Colonic mucosa (tissue), 4 donors: ENCODE measurements around the gene NRARP. TPM values are rescaled to one million over a fixed set of nuclear protein-coding genes. Genes with fewer than 3 reads are reported as not detected.

Experiments used
- DNase-seq: peaks from one replicate; pipeline ENCODE4 v3.0.0-alpha.2; 2020
- H3K27ac ChIP-seq: fragments of 200-600 bp; one replicate; pipeline ENCODE4 v1.8.0; 2021
- H3K27me3 ChIP-seq: fragments of 200-600 bp; one replicate; pipeline ENCODE4 v1.8.0; 2021
- H3K36me3 ChIP-seq: fragments of 200-600 bp; one replicate; pipeline ENCODE4 v1.8.0; 2021
- H3K4me1 ChIP-seq: fragments of 200-600 bp; one replicate; pipeline ENCODE4 v1.8.0; 2021; ENCODE audit warnings: mild to moderate bottlenecking
- H3K4me3 ChIP-seq: fragments of 200-600 bp; one replicate; pipeline ENCODE4 v1.8.0; 2021
- H3K9ac ChIP-seq, 2 donors: one replicate each; pipeline ENCODE4 v1.7.0; 2013; ENCODE audit warnings: control low read depth in 2 of 2, low read depth in 2 of 2, low read length in 2 of 2
- H3K9me3 ChIP-seq: fragments of 200-600 bp; one replicate; pipeline ENCODE4 v1.8.0; 2021
- CTCF ChIP-seq: fragments of 200-600 bp; IDR thresholded peaks from one replicate; pipeline ENCODE4 v1.8.0; 2022; ENCODE audit warnings: antibody characterized with exemption, mild to moderate bottlenecking
- intact Hi-C: fragments of 100-400 bp; cut with DNase I; formaldehyde crosslinking; loops from one replicate; pipeline ENCODE4 v1.14.1; 2022
- total RNA-seq, 2 donors: library from RNA; stranded (reverse); fragmentation: NEBNext Ultra II Directional in 1 of 2; extraction: Animal tissue kit (Norgen Biotek cat#: 25700) in 1 of 2; gene quantifications; one replicate each; pipeline ENCODE4 v1.2.1, GENCODE V29; 2021
- donor health status: healthy.
- donor health status: DM: no; HTN: no; CAD: no.
- donor health status: DM: no; HTN: no; CAD: no.

NRARP gene
- total RNA-seq = 100 to 1,000 TPM; 120 to 178 TPM

- Histone ChIP-seq H3K27ac (peak within 1 kb of the TSS; percentile 98), H3K27me3 (peaks cover 11% of the 10 kb centered on the region), H3K9ac (peak within 1 kb of the TSS; percentile 85 to 99), H3K4me1 (peaks cover 35% of the 10 kb centered on the region), H3K36me3 (no peaks in the 10 kb centered on the region), H3K9me3 (no peaks in the 10 kb centered on the region), H3K4me3 (peak within 1 kb of the TSS; percentile 66)
- intact Hi-C loops = loop anchor here (5.0 kb wide), 1 partner anchor 105 kb away; no protein-coding TSS in a partner anchor
- peak; percentile 95 for DNase-seq
- TF ChIP-seq CTCF = no peak
These were observed at the start of gene NRARP for GRCh38 chr9:137302118-137302448. TSS of gene NRARP (minus strand) at chr9:137302271. CDS start at chr9:137301928, 343 bp downstream.

GRCh38 chr9:137350696-137351584 lies 48.9 kb upstream of the NRARP start:
- Histone ChIP-seq H3K27me3 (no peaks in the 10 kb centered on the region), H3K4me1 (no peaks in the 10 kb centered on the region), H3K36me3 (no peaks in the 10 kb centered on the region), H3K4me3 (no peak overlapping the region), H3K27ac (no peak overlapping the region), H3K9ac (no peak overlapping the region), H3K9me3 (no peaks in the 10 kb centered on the region)
- no peak for TF ChIP-seq CTCF
- no peak for DNase-seq
- intact Hi-C loops = no loop called here

- no peaks in the 10 kb centered on the region for H3K27me3 ChIP-seq
- H3K4me1 ChIP-seq = no peaks in the 10 kb centered on the region
- TF ChIP-seq CTCF = no peak
- no peak overlapping the region for H3K27ac ChIP-seq
- no peaks in the 10 kb centered on the region for H3K36me3 ChIP-seq
- intact Hi-C loops = no loop called here
- no peak overlapping the region for H3K4me3 ChIP-seq
- no peaks in the 10 kb centered on the region for H3K9me3 ChIP-seq
- no peak overlapping the region for H3K9ac ChIP-seq
- peak; percentile 13 for DNase-seq
These were observed 47.5 kb upstream of the NRARP start for GRCh38 chr9:137349471-137350033.

GRCh38 chr9:137348769-137349470 lies 46.8 kb upstream of the NRARP start:
- no peaks in the 10 kb centered on the region for H3K36me3 ChIP-seq
- no peak overlapping the region for H3K27ac ChIP-seq
- no peaks in the 10 kb centered on the region for H3K4me1 ChIP-seq
- H3K27me3 ChIP-seq = no peaks in the 10 kb centered on the region
- DNase-seq = peak; percentile 15
- no peak overlapping the region for H3K4me3 ChIP-seq
- H3K9ac ChIP-seq = no peak overlapping the region
- no peak for TF ChIP-seq CTCF
- H3K9me3 ChIP-seq = no peaks in the 10 kb centered on the region
- intact Hi-C loops = no loop called here

- H3K36me3 ChIP-seq = no peaks in the 10 kb centered on the region
These were observed 45.9 kb upstream of the NRARP start for GRCh38 chr9:137347928-137348327.

More at GRCh38 chr9:137347928-137348327, 45.9 kb upstream of the NRARP start:
- no peak for TF ChIP-seq CTCF
- H3K4me1 ChIP-seq = no peaks in the 10 kb centered on the region
- no peaks in the 10 kb centered on the region for H3K9me3 ChIP-seq
- no peak overlapping the region for H3K9ac ChIP-seq
- no peaks in the 10 kb centered on the region for H3K27me3 ChIP-seq
- intact Hi-C loops = no loop called here
- DNase-seq = no peak
- H3K27ac ChIP-seq = no peak overlapping the region
- no peak overlapping the region for H3K4me3 ChIP-seq
